GM12878 (cell line): ENCODE measurements around the gene AK5. TPM values are rescaled to one million over a fixed set of nuclear protein-coding genes. Genes with fewer than 3 reads are reported as not detected.

ENCODE experiments used
- ATAC-seq: fragments of 200-7000 bp; cut with Tn5 transposase; 3 replicates; pipeline ENCODE4 v1.9.1; 2020; ENCODE audit warnings: mild to moderate bottlenecking, moderate library complexity
- BruUV-seq: library from RNA; stranded (reverse); fragments of 400-500 nt; replicated peaks from 2 replicates; lab custom pipeline; 2021; lab: Mats Ljungman, UMichigan
- CTCF ChIA-PET: fragments of 300-600 bp; sonication (Branson Sonifier 250); formaldehyde crosslinking; extraction: SDS; loops from one replicate; lab custom pipeline; 2021; ENCODE audit warnings: inconsistent platforms; lab: Yijun Ruan, JAX
- POLR2A ChIA-PET: fragments of 350-600 bp; formaldehyde crosslinking; extraction: SDS; loops from one replicate; lab custom pipeline; 2021; ENCODE audit warnings: inconsistent platforms; lab: Charles Lee
- RAD21 ChIA-PET: fragments of 300-600 bp; sonication (Branson Sonifier 250); formaldehyde crosslinking; loops from one replicate; lab custom pipeline; 2023; ENCODE audit warnings: antibody characterized with exemption; ENCODE audit not compliant: unreplicated experiment; lab: Charles Lee
- SMC1A ChIA-PET: fragments of 300-600 bp; sonication (Branson Sonifier 250); formaldehyde crosslinking; loops from one replicate; lab custom pipeline; 2023; ENCODE audit not compliant: unreplicated experiment, uncharacterized antibody; lab: Charles Lee
- DNase-seq: peaks from one replicate; pipeline ENCODE4 v3.0.0-alpha.2; 2011; ENCODE audit warnings: low read depth, low spot score
- FAIRE-seq: peaks from 3 replicates; lab custom pipeline; 2011; peaks lifted over from hg19 to GRCh38; lab: Jason Lieb, UNC
- H2AFZ ChIP-seq: 2 replicates; pipeline ENCODE4 v1.6.0; 2011; ENCODE audit warnings: low read depth, low read length, control low read depth; ENCODE audit not compliant: control insufficient read depth
- H3K27ac ChIP-seq: 2 replicates; pipeline ENCODE4 v1.5.1; 2011; ENCODE audit warnings: control low read depth; ENCODE audit not compliant: control insufficient read depth, insufficient read depth
- H3K27me3 ChIP-seq, 2 experiments: replicated peaks in 1 of 2; 2 replicates each; pipeline versions ENCODE4 v1.6.0 to v1.6.1; 2011; ENCODE audit warnings: low read length in 1 of 2; ENCODE audit not compliant: control insufficient read depth in 2 of 2, insufficient read depth in 2 of 2
- H3K36me3 ChIP-seq, 2 experiments: 2 replicates each; pipeline ENCODE4 v1.5.1; 2011; ENCODE audit warnings: low read length in 1 of 2; ENCODE audit not compliant: control insufficient read depth in 2 of 2, insufficient read depth in 2 of 2
- H3K4me1 ChIP-seq: 2 replicates; pipeline ENCODE4 v1.6.1; 2011; ENCODE audit warnings: mild to moderate bottlenecking, low read length, moderate library complexity, mixed read lengths; ENCODE audit not compliant: control insufficient read depth, insufficient read depth
- H3K4me2 ChIP-seq: 2 replicates; pipeline ENCODE4 v1.6.0; 2011; ENCODE audit warnings: control low read depth; ENCODE audit not compliant: control insufficient read depth, insufficient read depth
- H3K4me3 ChIP-seq: fragments of 200-600 bp; sonication (generic); 2 replicates; pipeline ENCODE4 v1.5.1; 2016
- H3K79me2 ChIP-seq: 2 replicates; pipeline ENCODE4 v1.6.0; 2011; ENCODE audit warnings: low read length; ENCODE audit not compliant: control insufficient read depth, insufficient read depth
- H3K9ac ChIP-seq: 2 replicates; pipeline ENCODE4 v1.8.0; 2011; ENCODE audit warnings: low read length, control low read depth, mixed read lengths; ENCODE audit not compliant: control insufficient read depth, insufficient read depth
- H3K9me3 ChIP-seq: replicated peaks from 3 replicates; pipeline ENCODE4 v1.5.1; 2011; ENCODE audit warnings: mild to moderate bottlenecking, low read length; ENCODE audit not compliant: control insufficient read depth, insufficient read depth
- H4K20me1 ChIP-seq: 2 replicates; pipeline ENCODE4 v1.6.0; 2011; ENCODE audit not compliant: control insufficient read depth, insufficient read depth
- CHD4 ChIP-seq: fragments of 200-600 bp; sonication (generic); IDR thresholded peaks from 2 replicates; pipeline ENCODE4 v1.6.1; 2016; ENCODE audit warnings: mild to moderate bottlenecking
- CTCF ChIP-seq, 3 experiments: IDR thresholded peaks in 2 of 3; conservative IDR thresholded peaks in 1 of 3; 2 replicates each; pipeline ENCODE4 v1.5.1; 2011; ENCODE audit warnings: low read depth in 3 of 3, low read length in 3 of 3, mild to moderate bottlenecking in 3 of 3, control low read depth in 2 of 3, moderate library complexity in 2 of 3, inconsistent platforms in 1 of 3, mixed read lengths in 1 of 3; ENCODE audit not compliant: control insufficient read depth in 2 of 3, insufficient read depth in 1 of 3; ENCODE audit errors: extremely low read depth in 1 of 3
- FOS ChIP-seq: IDR thresholded peaks from 3 replicates; pipeline ENCODE4 v1.6.1; 2011; ENCODE audit warnings: borderline replicate concordance; ENCODE audit not compliant: insufficient read length; ENCODE audit errors: extremely low read depth
- HSF1 ChIP-seq: fragments of 150-350 bp; IDR thresholded peaks from 2 replicates; pipeline ENCODE4 v1.6.1; 2014; ENCODE audit warnings: mild to moderate bottlenecking, low read depth, low read length
- IRF4 ChIP-seq: IDR thresholded peaks from 2 replicates; pipeline ENCODE4 v1.6.1; 2011; ENCODE audit warnings: low read depth, low read length
- POLR2AphosphoS5 ChIP-seq: IDR thresholded peaks from 2 replicates; pipeline ENCODE4 v1.6.1; 2011; ENCODE audit warnings: mild to moderate bottlenecking, low read length, inconsistent platforms
- SKIL ChIP-seq: fragments of 450-650 bp; IDR thresholded peaks from 2 replicates; pipeline ENCODE4 v1.6.1; 2017; ENCODE audit warnings: mild to moderate bottlenecking, low read depth, inconsistent platforms; ENCODE audit not compliant: poor library complexity, severe bottlenecking
- SMC3 ChIP-seq: IDR thresholded peaks from 2 replicates; pipeline ENCODE4 v1.6.1; 2011; ENCODE audit warnings: low read length, improper control_type of control experiment, borderline replicate concordance
- WGBS: methylation state at CpG from one replicate; pipeline ENCODE4 v1.1.6; 2016; ENCODE audit warnings: low lambda C conversion rate; ENCODE audit not compliant: insufficient replicate concordance, insufficient coverage; ENCODE audit errors: missing lambda C conversion rate; 5-methylcytosine and 5-hydroxymethylcytosine counted together
- in situ Hi-C: fragments of 300-500 bp; cut with MboI; formaldehyde crosslinking; loops from 9 replicates; pipeline ENCODE4 v1.14.3; 2018; ENCODE audit warnings: mixed read lengths
- intact Hi-C: fragments of 100-400 bp; cut with micrococcal nuclease; formaldehyde crosslinking; loops from one replicate; pipeline ENCODE4 v1.14.2; 2022; ENCODE audit not compliant: unreplicated experiment
- polyA plus RNA-seq, 11 experiments: library from polyadenylated mRNA; depleted of rRNA in 4 of 11; unstranded in 6 of 11; stranded (reverse) in 5 of 11; fragments of >200 nt; fragmentation: Nextera tagmentation in 4 of 11; fragmentation: Illumina TruSeq in 1 of 11; extraction: Ambion mirVana in 4 of 11; extraction: Trizol in 1 of 11; gene quantifications; 1 replicate in 1 of 11; 2 replicates in 10 of 11; pipeline versions ENCODE4 v1.2.1 to v1.2.3, GENCODE V29; 2011 to 2016; ENCODE audit warnings: inconsistent platforms in 2 of 11, missing spikeins in 2 of 11, low read depth in 1 of 11
- total RNA-seq, 4 experiments: library from RNA; depleted of rRNA in 3 of 4; stranded (reverse); fragments of >200 nt in 3 of 4; fragmentation: Illumina TruSeq in 1 of 4; extraction: Trizol in 1 of 4; gene quantifications; 2 replicates each; pipeline versions ENCODE4 v1.2.1 to v1.2.3, GENCODE V29; 2013 to 2021

The AK5 gene
- total and polyA plus RNA-seq, 10 of the 15 experiments (the other 5 are each of a cell fraction or from before 2014, with no cell fraction given), result 0.08 to 0.33 TPM; not detected in 8

GRCh38 chr1:77313491-77313890 is 31.7 kb downstream of the AK5 start:
- no peaks in the 10 kb centered on the region for H4K20me1 ChIP-seq
- H3K27me3 ChIP-seq, result no peaks in the 10 kb centered on the region; a peak in 1 of 4 replicates
- peak in 2 of 3 experiments; percentile 22 to 36; a peak in 3 of 6 replicates for TF ChIP-seq CTCF (IDR thresholded peaks at IDR 0.05 in 2 of 3, conservative IDR thresholded peaks at IDR 0.05 in 1 of 3; ENCODE audit: control insufficient read depth in 2 of 3, extremely low read depth in 1 of 3, insufficient read depth in 1 of 3, low read depth in 3 of 3, low read length in 3 of 3)
- no peak for TF ChIP-seq FOS
- TF ChIP-seq HSF1, result no peak
- TF ChIP-seq IRF4, result no peak
- TF ChIP-seq SMC3, result peak; percentile 8; the same call in 1 of the 2 replicates
- TF ChIP-seq CHD4, result no peak
- no peak for TF ChIP-seq SKIL
- no peak for TF ChIP-seq POLR2AphosphoS5
- TF ChIP-seq, all 136 proteins: peak for 2
- SMC1A ChIA-PET, result no interaction called here
- RAD21 ChIA-PET, result no interaction called here
- ATAC-seq, result peak; percentile 89
- Histone ChIP-seq H3K79me2 (no peaks in the 10 kb centered on the region), H3K27ac (no peak overlapping the region), H3K4me2 (no peak overlapping the region), H2AFZ (no peak overlapping the region), H3K4me1 (no peaks in the 10 kb centered on the region), H3K9me3 (no peaks in the 10 kb centered on the region), H3K4me3 (no peak overlapping the region), H3K9ac (no peak overlapping the region), H3K36me3 (no peaks in the 10 kb centered on the region)
- no peak for DNase-seq
- intact Hi-C loops, result loop anchor here (5.0 kb wide), 1 partner anchor 166 kb away; no protein-coding TSS in a partner anchor
- CTCF ChIA-PET, result interaction anchor here (1.0 to 1.5 kb wide), 3 partner anchors 150 to 1405 kb away, joined by 3 to 4 read pairs (median 4); no protein-coding TSS in a partner anchor
- 35% methylated on average over 8 of the region's 8 CpGs for WGBS
- POLR2A ChIA-PET, result no interaction called here
- no TSS peak for BruUV-seq
- in situ Hi-C loops, result no loop called here
- no peak for FAIRE-seq
